BJ (cell line): Measurements from ENCODE around the gene ARSI. TPM values are rescaled to one million over a fixed set of nuclear protein-coding genes. Genes with fewer than 3 reads are reported as not detected.

Source experiments
- CTCF ChIA-PET: fragments of 350-600 bp; formaldehyde crosslinking; extraction: SDS; loops from one replicate; lab custom pipeline; 2021; ENCODE audit warnings: antibody characterized with exemption, inconsistent platforms; lab: Yijun Ruan, JAX
- POLR2A ChIA-PET: fragments of 300-600 bp; sonication (Branson Sonifier 250); formaldehyde crosslinking; extraction: SDS; loops from one replicate; lab custom pipeline; 2021; ENCODE audit warnings: antibody characterized with exemption; lab: Charles Lee
- DNase-seq: peaks from one replicate; pipeline ENCODE4 v3.0.0-alpha.2; 2011; ENCODE audit warnings: low read depth
- H3K27me3 ChIP-seq: 2 replicates; pipeline ENCODE4 v1.6.0; 2011; ENCODE audit warnings: low read length; ENCODE audit not compliant: control insufficient read depth, insufficient read depth
- H3K36me3 ChIP-seq: 2 replicates; pipeline ENCODE4 v1.5.1; 2011; ENCODE audit warnings: low read length; ENCODE audit not compliant: control insufficient read depth, insufficient read depth
- H3K4me3 ChIP-seq: 2 replicates; pipeline ENCODE4 v1.5.1; 2011; ENCODE audit warnings: low read depth, mild to moderate bottlenecking, control low read depth, low read length
- polyA plus RNA-seq: library from polyadenylated mRNA; depleted of rRNA; stranded (reverse); fragments of >200 nt; gene quantifications from 2 replicates; pipeline ENCODE4 v1.2.3, GENCODE V29; 2011
- TF ChIP-seq, protein P1 (sequence below): IDR thresholded peaks from 2 replicates; pipeline ENCODE4 v1.5.1; 2011; ENCODE audit warnings: low read depth, mild to moderate bottlenecking, control low read depth, inconsistent platforms, low read length, moderate library complexity; ENCODE audit not compliant: insufficient read depth

ARSI gene
- polyA plus RNA-seq, 1 experiment = 9.8 TPM

- Histone ChIP-seq H3K27me3 (no peaks in the 10 kb centered on the region), H3K4me3 (no peak overlapping the region), H3K36me3 (no peaks in the 10 kb centered on the region)
- ChIA-PET CTCF (interaction anchor here (0.8 to 1.4 kb wide), 2 partner anchors 10 to 46 kb away, joined by 3 to 5 read pairs; no protein-coding TSS in a partner anchor), POLR2A (interaction anchor here (0.7 kb wide), 1 partner anchor 346 kb away, joined by 7 read pairs; no protein-coding TSS in a partner anchor)
- DNase-seq = no peak
- TF ChIP-seq, protein P1, sequence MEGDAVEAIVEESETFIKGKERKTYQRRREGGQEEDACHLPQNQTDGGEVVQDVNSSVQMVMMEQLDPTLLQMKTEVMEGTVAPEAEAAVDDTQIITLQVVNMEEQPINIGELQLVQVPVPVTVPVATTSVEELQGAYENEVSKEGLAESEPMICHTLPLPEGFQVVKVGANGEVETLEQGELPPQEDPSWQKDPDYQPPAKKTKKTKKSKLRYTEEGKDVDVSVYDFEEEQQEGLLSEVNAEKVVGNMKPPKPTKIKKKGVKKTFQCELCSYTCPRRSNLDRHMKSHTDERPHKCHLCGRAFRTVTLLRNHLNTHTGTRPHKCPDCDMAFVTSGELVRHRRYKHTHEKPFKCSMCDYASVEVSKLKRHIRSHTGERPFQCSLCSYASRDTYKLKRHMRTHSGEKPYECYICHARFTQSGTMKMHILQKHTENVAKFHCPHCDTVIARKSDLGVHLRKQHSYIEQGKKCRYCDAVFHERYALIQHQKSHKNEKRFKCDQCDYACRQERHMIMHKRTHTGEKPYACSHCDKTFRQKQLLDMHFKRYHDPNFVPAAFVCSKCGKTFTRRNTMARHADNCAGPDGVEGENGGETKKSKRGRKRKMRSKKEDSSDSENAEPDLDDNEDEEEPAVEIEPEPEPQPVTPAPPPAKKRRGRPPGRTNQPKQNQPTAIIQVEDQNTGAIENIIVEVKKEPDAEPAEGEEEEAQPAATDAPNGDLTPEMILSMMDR = no peak
These were observed 2.9 kb upstream of the ARSI start for GRCh38 chr5:150305557-150305956.

GRCh38 chr5:150305095-150305494, 2.4 kb upstream of the ARSI start:
- Histone ChIP-seq H3K36me3 (no peaks in the 10 kb centered on the region), H3K4me3 (no peak overlapping the region), H3K27me3 (no peaks in the 10 kb centered on the region)
- DNase-seq = no peak
- TF ChIP-seq, protein P1 = no peak
- ChIA-PET CTCF (interaction anchor here (0.8 to 1.4 kb wide), 2 partner anchors 11 to 47 kb away, joined by 3 to 5 read pairs; no protein-coding TSS in a partner anchor), POLR2A (no interaction called here)

DNA sequence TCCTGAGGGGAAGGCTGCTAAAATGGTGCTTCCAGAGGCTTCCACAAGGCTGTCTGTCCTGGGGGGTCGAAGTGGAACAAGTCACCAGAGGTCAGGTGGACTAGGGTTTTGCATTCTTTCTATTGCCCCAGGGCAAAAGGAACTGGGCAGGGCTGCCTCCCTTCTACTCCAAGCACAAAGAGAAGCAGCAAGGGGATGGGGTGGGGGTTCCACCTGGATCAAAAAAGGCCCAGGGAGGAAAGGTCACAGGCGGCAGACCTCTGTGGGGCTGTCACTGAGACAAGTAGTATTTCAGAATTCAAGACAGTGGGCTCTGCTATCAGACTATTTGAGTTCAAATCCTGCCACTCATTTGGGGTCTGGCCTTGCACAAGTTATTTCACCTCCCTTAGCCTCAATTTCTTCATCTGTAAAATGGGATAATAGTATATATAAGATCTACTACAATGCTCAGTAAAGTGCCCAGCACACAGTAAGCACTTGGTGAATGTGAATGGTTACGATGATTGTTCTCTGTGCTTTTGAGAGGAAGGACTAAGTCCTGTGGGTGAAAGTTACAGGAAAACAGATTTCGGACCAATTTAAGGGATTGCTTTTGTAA, 1.9 kb upstream of the ARSI start:
- no peak for DNase-seq
- Histone ChIP-seq H3K36me3 (no peaks in the 10 kb centered on the region), H3K4me3 (no peak overlapping the region), H3K27me3 (no peaks in the 10 kb centered on the region)
- TF ChIP-seq, protein P1 = no peak
- CTCF ChIA-PET = interaction anchor here (0.8 to 1.4 kb wide), 2 partner anchors 11 to 47 kb away, joined by 3 to 5 read pairs; no protein-coding TSS in a partner anchor
- POLR2A ChIA-PET = no interaction called here

DNA sequence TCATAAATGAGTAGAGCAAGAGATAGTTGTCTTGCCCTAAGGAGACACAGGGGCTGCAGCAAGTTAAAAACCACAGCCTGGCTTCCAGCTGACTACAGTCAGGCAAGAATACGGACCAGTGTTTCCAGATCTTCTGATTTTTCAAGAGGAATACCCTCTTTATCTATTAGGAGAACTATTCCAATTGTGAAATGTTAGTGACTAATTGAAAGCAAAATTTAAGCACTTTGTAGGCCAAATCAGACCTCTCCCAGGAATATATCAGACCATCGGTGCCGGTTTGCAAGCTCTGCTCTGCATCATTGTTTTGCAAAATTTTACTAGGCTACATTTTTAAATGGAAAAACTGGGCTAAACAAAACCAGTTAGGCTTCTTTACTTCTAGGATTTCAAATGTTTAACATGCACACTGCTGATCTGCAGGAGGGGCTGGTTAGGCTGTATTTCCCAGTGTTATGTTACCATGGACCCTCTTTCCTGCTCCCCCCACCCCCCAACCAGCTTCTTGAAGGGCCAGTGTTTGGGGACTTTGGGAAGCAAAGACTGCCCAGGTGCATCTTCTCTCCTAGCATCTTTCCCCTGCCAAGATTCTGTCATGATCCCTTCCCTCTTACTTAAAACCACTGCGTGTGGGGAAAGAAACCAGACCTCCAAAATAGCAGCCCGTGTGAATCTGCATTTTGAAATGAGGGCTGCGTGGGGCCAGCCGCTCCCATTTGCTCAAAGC, 1.1 kb upstream of the ARSI start:
- no peaks in the 10 kb centered on the region for H3K27me3 ChIP-seq
- no peak overlapping the region for H3K4me3 ChIP-seq
- CTCF ChIA-PET = interaction anchor here (0.8 to 1.9 kb wide), 3 partner anchors 16 to 173 kb away, joined by 3 to 6 read pairs (median 3); no protein-coding TSS in a partner anchor
- POLR2A ChIA-PET = no interaction called here
- no peak for DNase-seq
- TF ChIP-seq, protein P1 = no peak
- no peaks in the 10 kb centered on the region for H3K36me3 ChIP-seq

DNA sequence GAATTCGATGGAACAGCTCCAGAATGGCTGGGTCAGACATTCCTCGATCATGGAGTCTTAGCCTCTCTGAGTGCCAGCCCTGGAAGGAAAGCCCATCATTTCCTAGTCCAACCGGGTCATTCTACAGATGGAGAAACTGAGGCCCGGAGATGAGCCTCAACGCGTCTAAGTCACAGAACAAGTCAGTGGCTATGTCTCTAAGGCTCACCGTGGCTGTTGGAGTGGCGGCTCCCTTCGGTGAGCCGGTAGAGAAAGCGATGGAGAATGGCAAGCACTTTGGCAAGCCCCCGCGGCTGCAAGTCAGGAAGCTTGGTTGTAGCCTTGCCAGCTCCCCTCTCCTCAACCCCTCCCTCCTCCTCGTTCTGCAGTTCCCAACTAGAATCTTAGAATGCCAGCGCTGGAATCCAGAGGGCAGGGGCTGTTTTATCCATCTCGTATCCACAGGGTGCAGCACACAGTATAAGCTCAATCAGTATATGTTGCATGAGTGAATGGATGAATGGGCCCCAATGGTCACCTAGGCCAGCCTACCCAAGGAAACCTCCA, 438 bp upstream of the ARSI start:
- POLR2A ChIA-PET = interaction anchor here (0.8 kb wide), 1 partner anchor 41 kb away, joined by 3 read pairs; no protein-coding TSS in a partner anchor

More for the DNA sequence above, 438 bp upstream of the ARSI start:
- Histone ChIP-seq H3K4me3 (peak overlapping the region; percentile 33; the same call in 1 of the 2 replicates), H3K27me3 (no peaks in the 10 kb centered on the region), H3K36me3 (no peaks in the 10 kb centered on the region)
- no peak for DNase-seq
- CTCF ChIA-PET = interaction anchor here (0.7 to 1.9 kb wide), 8 partner anchors 8 to 173 kb away, joined by 3 to 9 read pairs (median 3); no protein-coding TSS in a partner anchor
- TF ChIP-seq, protein P1 = no peak
